ENCODE results near the gene LPP.

DNA sequence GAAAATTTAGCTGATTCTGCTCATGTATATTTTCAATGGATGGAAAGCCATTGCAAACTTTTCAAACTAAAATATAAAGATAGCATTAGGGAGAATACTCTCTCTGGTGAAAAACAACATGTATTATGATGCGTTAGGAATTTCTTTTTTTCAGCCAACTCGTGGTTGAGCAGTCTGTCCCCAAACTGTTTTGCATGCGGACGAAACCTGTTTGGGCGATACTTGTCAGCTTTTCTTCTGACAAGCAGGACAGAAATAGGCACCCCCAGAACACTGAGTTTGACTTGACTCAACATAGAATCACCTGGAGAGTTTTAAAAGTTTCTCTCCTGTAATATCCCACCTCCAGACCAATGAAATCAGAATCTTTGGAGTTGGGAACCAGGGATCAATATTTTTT lies 600.3 kb downstream of the LPP start:
- no peak for TF ChIP-seq POLR2A (IDR thresholded peaks at IDR 0.05)
- TF ChIP-seq, protein P1, sequence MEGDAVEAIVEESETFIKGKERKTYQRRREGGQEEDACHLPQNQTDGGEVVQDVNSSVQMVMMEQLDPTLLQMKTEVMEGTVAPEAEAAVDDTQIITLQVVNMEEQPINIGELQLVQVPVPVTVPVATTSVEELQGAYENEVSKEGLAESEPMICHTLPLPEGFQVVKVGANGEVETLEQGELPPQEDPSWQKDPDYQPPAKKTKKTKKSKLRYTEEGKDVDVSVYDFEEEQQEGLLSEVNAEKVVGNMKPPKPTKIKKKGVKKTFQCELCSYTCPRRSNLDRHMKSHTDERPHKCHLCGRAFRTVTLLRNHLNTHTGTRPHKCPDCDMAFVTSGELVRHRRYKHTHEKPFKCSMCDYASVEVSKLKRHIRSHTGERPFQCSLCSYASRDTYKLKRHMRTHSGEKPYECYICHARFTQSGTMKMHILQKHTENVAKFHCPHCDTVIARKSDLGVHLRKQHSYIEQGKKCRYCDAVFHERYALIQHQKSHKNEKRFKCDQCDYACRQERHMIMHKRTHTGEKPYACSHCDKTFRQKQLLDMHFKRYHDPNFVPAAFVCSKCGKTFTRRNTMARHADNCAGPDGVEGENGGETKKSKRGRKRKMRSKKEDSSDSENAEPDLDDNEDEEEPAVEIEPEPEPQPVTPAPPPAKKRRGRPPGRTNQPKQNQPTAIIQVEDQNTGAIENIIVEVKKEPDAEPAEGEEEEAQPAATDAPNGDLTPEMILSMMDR (IDR thresholded peaks at IDR 0.05) = no peak

All from stomach (tissue), 4 donors.